Right cardiac atrium (tissue), 5 donors: ENCODE measurements around the gene WNT2B. TPM values are rescaled to one million over a fixed set of nuclear protein-coding genes. Genes with fewer than 3 reads are reported as not detected.

Experiments used
- ATAC-seq, 2 donors: fragments of 200-7000 bp; cut with Tn5 transposase; one replicate each; pipeline versions ENCODE4 v1.8.0 to v1.9.1; 2020; ENCODE audit warnings: moderate library complexity in 2 of 2, mild to moderate bottlenecking in 1 of 2
- DNase-seq, 3 donors: peaks; one replicate each; pipeline ENCODE4 v3.0.0-alpha.2; 2020
- H3K27ac ChIP-seq: one replicate; pipeline ENCODE4 v1.5.1; 2013; ENCODE audit warnings: mild to moderate bottlenecking, low read length, control low read depth, moderate library complexity
- H3K27me3 ChIP-seq: one replicate; pipeline ENCODE4 v1.6.1; 2013; ENCODE audit not compliant: control insufficient read depth, insufficient read depth
- H3K4me1 ChIP-seq: one replicate; pipeline ENCODE4 v1.6.1; 2013; ENCODE audit warnings: low read length; ENCODE audit not compliant: control insufficient read depth, insufficient read depth
- H3K4me3 ChIP-seq: one replicate; pipeline ENCODE4 v1.5.1; 2013; ENCODE audit warnings: low read length, control low read depth
- H3K9me3 ChIP-seq: one replicate; pipeline ENCODE4 v1.6.1; 2013; ENCODE audit warnings: low read length; ENCODE audit not compliant: control insufficient read depth
- WGBS: extraction: QIAGEN DNeasy Blood & Tissue Kit; methylation state at CpG from one replicate; pipeline ENCODE4 v1.1.7; 2013; 5-methylcytosine and 5-hydroxymethylcytosine counted together
- intact Hi-C, 4 donors: fragments of 100-400 bp; cut with DNase I; formaldehyde crosslinking; loops; one replicate each; pipeline versions ENCODE4 v1.11.0 to v1.14.0; 2022 to 2023
- polyA plus RNA-seq: library from polyadenylated mRNA; stranded (reverse); fragments of 200-250 nt; gene quantifications from one replicate; pipeline ENCODE4 v1.2.3, GENCODE V29; 2013
- total RNA-seq, 4 donors: library from RNA; stranded (reverse); fragmentation: NEBNext Ultra II Directional; extraction: Animal tissue kit (Norgen Biotek cat#: 25700); gene quantifications; one replicate each; pipeline ENCODE4 v1.2.1, GENCODE V29; 2021
- donor health status: healthy with polysubstance abuse.
- donor health status: DM: no; HTN: yes; CAD: no.
- donor health status: DM: no; HTN: no; CAD: no.
- donor health status: DM: no; HTN: yes; CAD: no; lungs with severe emphysema.
- donor health status: DM: yes; HTN: yes; CAD: no.

Gene WNT2B
- total and polyA plus RNA-seq, 5 donors = 3.5 to 14.1 (median 11.1) TPM

DNA sequence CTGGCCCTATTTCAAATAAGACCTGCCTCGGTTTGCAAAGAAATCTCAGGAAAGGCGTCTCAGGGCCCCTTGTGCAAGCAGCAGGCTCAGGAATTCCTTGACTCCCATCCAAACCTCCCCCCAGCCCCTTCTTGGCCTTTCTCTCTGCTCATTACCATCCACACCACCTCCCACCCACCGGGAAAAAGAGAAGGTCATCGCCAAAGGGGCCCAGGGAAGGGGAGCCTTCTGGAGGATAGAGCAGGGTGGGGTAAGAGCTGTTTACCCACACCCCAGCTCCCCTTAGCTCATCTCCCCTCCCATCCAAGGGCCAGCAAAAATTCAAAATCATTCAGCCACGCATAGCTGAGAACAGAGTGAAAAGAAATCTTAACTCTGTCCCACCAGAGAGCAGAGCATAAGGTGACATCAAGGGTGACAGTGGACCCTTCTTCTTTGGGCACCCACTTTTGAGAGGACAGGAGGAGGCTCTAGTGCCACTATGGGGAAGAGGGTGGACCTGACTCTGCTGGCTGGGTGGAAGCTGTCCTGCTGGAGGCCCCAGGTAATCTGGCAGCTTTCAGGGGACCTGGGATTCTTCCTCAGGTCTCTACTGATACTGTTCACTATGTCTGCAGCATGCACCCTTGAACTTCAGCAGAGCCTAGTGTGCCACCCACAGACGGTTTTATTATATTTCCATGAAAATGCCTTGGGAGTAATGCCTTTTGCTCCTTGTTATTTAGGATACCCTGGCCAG lies 3.9 kb upstream of the WNT2B start:
- H3K27me3 ChIP-seq = no peaks in the 10 kb centered on the region

DNA sequence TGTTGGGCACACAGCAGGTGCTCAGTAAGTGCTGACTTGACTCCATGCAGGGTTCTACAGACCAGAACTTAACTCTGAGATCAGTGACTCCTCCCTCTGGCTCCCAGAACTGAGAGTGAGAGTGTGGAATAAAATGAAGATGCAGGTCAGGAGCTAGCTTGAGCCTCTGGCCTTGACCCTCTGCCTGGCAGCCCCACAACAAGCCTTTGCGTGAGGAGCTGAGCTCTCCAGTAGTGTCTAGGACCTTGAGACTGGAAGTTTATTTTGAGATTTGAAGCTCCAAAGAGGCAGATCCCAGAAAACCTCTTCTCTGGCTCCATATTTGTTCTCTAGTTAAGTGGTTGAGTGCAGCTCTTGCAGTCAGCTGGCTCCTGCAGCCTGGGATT lies 3.4 kb upstream of the WNT2B start:
- H3K27ac ChIP-seq = no peak overlapping the region
- H3K4me1 ChIP-seq = peaks cover 3% of the 10 kb centered on the region
- H3K9me3 ChIP-seq = no peaks in the 10 kb centered on the region
- DNase-seq (no peak), ATAC-seq (no peak)
- no peaks in the 10 kb centered on the region for H3K27me3 ChIP-seq
- 78% methylated on average over 1 of the region's 1 CpG for WGBS
- H3K4me3 ChIP-seq = no peak overlapping the region
- intact Hi-C loops = loop anchor here in 2 of 4 donors (10.0 kb wide), 1 partner anchor 199 kb away; the partner anchor contains the start of gene RHOC (in 2 of the 2)

More for the DNA sequence above, 3.9 kb upstream of the WNT2B start:
- DNase-seq (no peak), ATAC-seq (no peak)
- H3K9me3 ChIP-seq = no peaks in the 10 kb centered on the region
- 64% methylated on average over 6 of the region's 6 CpGs for WGBS
- no peak overlapping the region for H3K4me3 ChIP-seq
- intact Hi-C loops = loop anchor here in 3 of 4 donors (5.0 to 10.0 kb wide), 2 partner anchors 200 to 202 kb away; partner anchors contain the start of gene RHOC (in 3 of the 3)
- H3K27ac ChIP-seq = no peak overlapping the region
- H3K4me1 ChIP-seq = peaks cover 3% of the 10 kb centered on the region

DNA sequence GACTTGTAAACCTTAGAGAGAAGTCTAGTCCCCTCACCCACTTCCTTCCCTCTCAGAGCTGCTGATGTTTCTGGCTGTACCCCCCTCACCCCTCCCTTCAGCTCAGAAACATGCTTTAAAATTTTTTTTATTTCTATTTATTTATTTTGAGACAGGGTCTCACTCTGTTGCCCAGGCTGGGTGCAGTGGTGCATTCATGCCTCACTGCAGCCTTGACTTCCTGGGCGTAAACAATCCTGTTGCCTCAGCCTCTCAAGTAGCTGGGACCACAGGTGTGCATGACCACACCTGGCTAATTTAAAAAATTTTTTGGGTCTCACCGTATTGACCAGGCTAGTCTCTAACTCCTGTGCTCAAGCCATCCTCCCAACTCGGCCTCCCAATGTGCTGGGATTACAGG lies 2.9 kb upstream of the WNT2B start:
- Histone ChIP-seq H3K4me1 (peaks cover 3% of the 10 kb centered on the region), H3K27ac (no peak overlapping the region), H3K27me3 (no peaks in the 10 kb centered on the region), H3K9me3 (no peaks in the 10 kb centered on the region), H3K4me3 (no peak overlapping the region)
- intact Hi-C loops = loop anchor here in 2 of 4 donors (10.0 kb wide), 1 partner anchor 199 kb away; the partner anchor contains the start of gene RHOC (in 2 of the 2)
- WGBS = 90% methylated on average over 3 of the region's 3 CpGs
- ATAC-seq (no peak), DNase-seq (no peak)

DNA sequence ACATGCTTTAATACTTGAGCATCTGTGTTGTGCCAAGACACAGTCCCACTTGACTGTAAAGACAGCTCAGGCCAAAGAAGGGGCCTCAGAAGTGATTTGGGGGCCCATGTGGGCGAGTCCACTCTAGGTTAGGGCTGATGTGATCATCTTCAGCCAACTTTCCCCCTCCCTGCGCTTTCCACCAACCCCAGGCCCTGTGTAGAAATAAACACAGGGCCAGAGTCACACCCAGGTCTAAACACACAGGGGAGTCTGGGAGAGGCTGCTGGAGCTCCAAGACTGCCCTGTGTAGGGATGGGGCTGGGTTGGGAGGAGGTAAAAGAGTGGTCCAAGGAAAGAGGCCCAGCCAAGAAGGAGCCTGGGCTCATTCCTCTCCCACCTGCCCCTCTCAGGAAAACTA lies 2.5 kb upstream of the WNT2B start:
- no peak overlapping the region for H3K27ac ChIP-seq
- DNase-seq = no peak
- H3K4me1 ChIP-seq = peaks cover 3% of the 10 kb centered on the region
- no peak overlapping the region for H3K4me3 ChIP-seq
- H3K27me3 ChIP-seq = no peaks in the 10 kb centered on the region
- no peaks in the 10 kb centered on the region for H3K9me3 ChIP-seq
- intact Hi-C loops = loop anchor here in 2 of 4 donors (10.0 kb wide), 1 partner anchor 198 kb away; the partner anchor contains the start of gene RHOC (in 2 of the 2)
- no peak for ATAC-seq
- 90% methylated on average over 2 of the region's 2 CpGs for WGBS

DNA sequence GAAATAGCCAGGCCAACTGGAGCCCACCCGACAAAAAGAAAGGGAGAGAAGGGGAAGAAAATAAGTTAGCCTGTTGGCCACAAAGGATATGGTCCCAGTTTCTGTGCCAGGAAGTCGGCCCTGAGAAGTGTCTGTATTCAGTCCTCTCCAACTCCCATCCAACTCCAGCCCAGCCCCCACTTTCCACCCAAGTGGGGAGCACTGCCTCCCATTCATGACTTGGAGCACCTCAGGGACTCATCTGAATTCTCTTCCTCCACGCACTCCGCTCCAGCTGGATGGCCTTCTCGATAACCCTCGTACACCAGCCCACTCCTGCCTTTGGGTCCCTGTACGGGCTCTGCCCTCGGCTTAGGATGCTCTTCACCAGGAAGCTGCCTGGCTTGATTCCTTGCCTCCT lies 2.0 kb upstream of the WNT2B start:
- DNase-seq (no peak), ATAC-seq (no peak)
- no peak overlapping the region for H3K27ac ChIP-seq
- peaks cover 3% of the 10 kb centered on the region for H3K4me1 ChIP-seq
- no peak overlapping the region for H3K4me3 ChIP-seq
- 89% methylated on average over 8 of the region's 8 CpGs for WGBS
- intact Hi-C loops = loop anchor here in 2 of 4 donors (10.0 kb wide), 1 partner anchor 198 kb away; the partner anchor contains the start of gene RHOC (in 2 of the 2)
- H3K9me3 ChIP-seq = no peaks in the 10 kb centered on the region
- no peaks in the 10 kb centered on the region for H3K27me3 ChIP-seq

DNA sequence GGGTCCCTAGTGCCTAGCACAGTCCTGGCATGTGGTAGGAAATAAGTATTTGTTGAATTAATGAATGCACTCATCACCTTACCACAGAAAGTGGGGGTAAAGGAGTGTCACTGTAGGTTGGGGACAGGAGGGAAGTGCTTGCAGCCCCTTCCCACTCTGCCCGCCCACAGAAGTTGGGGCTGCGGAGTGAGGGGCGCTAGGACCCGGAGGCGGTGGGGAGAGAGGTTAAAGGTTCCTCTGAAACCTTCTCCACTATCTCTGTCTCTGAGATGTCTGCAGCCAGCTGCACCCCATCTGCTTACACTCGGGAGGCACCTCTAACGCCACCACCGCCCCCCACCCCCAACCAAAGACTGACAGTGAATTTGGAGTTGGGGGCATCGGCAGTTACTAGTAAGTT lies 1.4 kb upstream of the WNT2B start:
- intact Hi-C loops = loop anchor here in 2 of 4 donors (10.0 kb wide), 1 partner anchor 197 kb away; the partner anchor contains the start of gene RHOC (in 2 of the 2)
- ATAC-seq = no peak
- H3K9me3 ChIP-seq = no peaks in the 10 kb centered on the region
- no peak for DNase-seq
- H3K27me3 ChIP-seq = no peaks in the 10 kb centered on the region
- H3K27ac ChIP-seq = no peak overlapping the region
- no peak overlapping the region for H3K4me3 ChIP-seq
- WGBS = 81% methylated on average over 9 of the region's 9 CpGs
- H3K4me1 ChIP-seq = peaks cover 2% of the 10 kb centered on the region

DNA sequence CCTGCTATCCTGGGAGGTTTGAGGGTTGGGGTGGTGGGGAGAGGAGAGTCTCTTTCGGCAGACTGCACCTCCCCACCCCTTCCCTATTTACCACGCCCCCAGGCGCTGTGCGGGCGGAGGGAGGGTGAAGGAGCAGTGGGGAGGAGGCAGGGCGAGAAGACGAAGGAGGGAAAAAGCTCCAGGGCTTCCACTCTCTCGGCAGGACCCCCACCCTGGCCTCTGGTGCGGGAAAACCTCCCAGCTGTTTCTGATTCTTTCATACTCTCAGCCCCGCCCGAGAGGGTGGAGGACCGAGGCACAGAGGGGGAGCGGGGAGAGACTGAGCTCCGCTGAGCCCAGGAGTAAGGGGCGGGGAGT lies 866 bp upstream of the WNT2B start:
- Histone ChIP-seq H3K4me1 (no peaks in the 10 kb centered on the region), H3K27me3 (no peaks in the 10 kb centered on the region), H3K27ac (no peak overlapping the region), H3K9me3 (no peaks in the 10 kb centered on the region), H3K4me3 (peak overlapping the region; percentile 51)
- ATAC-seq (peak; percentile 11 to 50), DNase-seq (peak in 1 of 3 donors; percentile 62)
- 1% methylated on average over 15 of the region's 15 CpGs for WGBS
- intact Hi-C loops = loop anchor here in 2 of 4 donors (10.0 kb wide), 1 partner anchor 197 kb away; the partner anchor contains the start of gene RHOC (in 2 of the 2)

DNA sequence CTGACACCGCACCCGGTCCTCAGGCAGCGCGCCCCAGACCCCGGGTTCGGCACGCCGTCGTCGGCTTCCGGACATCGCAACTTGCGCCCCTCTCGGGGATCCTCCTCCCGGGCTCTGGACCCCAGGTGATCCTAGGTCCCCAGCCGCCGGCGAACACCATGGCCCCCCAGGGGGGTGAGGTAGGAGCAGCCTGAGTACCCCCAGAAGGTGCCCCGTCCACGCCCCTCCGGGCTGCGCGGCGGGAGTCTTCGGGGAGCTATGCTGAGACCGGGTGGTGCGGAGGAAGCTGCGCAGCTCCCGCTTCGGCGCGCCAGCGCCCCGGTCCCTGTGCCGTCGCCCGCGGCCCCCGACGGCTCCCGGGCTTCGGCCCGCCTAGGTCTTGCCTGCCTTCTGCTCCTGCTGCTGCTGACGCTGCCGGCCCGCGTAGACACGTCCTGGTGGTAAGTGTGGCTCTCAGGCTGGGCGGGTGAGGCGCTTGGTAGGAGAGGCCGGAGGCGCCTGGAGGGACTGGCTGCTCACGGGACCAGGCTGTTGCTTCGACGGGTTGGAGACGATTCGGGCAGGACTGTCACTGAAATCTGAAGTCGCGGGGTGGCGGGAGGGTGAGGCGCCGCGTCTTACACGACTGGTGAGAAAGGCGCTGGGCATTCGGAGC lies 367 bp downstream of the WNT2B start:
- Histone ChIP-seq H3K27ac (no peak overlapping the region), H3K9me3 (no peaks in the 10 kb centered on the region), H3K4me3 (peak overlapping the region; percentile 51), H3K27me3 (no peaks in the 10 kb centered on the region), H3K4me1 (no peaks in the 10 kb centered on the region)
- DNase-seq (peak; percentile 27 to 70 (median 67)), ATAC-seq (peak in 1 of 2 donors; percentile 33)
- WGBS = 12% methylated on average over 66 of the region's 66 CpGs
- intact Hi-C loops = loop anchor here in 2 of 4 donors (10.0 kb wide), 1 partner anchor 196 kb away; the partner anchor contains the start of gene RHOC (in 2 of the 2)

DNA sequence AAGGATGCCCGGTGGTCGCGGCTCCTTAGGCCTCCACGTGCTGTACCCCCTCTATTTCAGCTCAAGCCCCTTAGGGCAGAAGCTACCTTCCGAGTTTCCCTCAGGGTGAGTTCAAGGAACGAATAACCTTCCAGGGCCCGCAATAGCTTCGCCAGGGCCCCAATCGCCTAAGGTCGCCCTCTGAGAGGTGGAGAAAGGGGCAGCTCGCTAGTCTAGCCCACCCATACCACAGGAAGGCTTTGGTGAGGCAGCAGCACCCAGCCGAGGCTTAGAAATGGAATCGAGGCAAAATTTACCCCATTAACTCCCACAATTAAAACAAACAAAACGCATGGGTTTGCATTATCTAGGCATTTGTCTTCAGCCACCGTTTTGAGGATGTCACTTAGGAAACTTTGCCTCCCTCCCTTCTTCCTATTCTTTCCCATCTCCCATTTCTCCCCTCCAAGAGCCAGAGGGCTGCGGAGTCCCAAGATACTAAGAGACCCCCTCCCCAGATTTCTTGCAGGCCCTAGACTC lies 954 bp downstream of the WNT2B start:
- Histone ChIP-seq H3K4me1 (no peaks in the 10 kb centered on the region), H3K9me3 (no peaks in the 10 kb centered on the region), H3K27me3 (no peaks in the 10 kb centered on the region), H3K27ac (no peak overlapping the region), H3K4me3 (no peak overlapping the region)
- intact Hi-C loops = loop anchor here in 2 of 4 donors (10.0 kb wide), 1 partner anchor 195 kb away; the partner anchor contains the start of gene RHOC (in 2 of the 2)
- WGBS = 65% methylated on average over 16 of the region's 16 CpGs
- no peak for DNase-seq
- no peak for ATAC-seq

DNA sequence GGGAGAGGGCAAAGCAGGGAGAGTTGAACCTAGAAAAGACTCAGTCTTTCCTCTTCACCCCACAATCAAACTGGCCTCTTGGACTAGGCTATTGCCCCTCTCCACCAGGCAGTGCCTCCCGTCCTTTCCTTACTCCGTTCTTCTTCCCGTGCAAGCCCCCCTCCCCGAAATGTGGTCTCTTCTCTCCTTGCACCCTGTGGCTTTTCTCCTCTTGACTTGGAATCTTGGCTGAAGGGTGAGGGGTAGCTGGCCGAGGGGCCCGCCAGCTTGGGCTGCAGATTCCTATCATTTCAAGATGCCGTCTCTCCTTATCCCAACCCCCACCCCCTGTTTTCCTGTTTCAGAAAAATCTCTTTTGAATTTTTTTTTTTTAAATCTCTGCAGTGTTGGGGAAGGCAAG lies 1.6 kb downstream of the WNT2B start:
- ATAC-seq = no peak
- Histone ChIP-seq H3K9me3 (no peaks in the 10 kb centered on the region), H3K27ac (no peak overlapping the region), H3K4me3 (no peak overlapping the region), H3K27me3 (no peaks in the 10 kb centered on the region), H3K4me1 (no peaks in the 10 kb centered on the region)
- intact Hi-C loops = no loop called here
- DNase-seq = no peak
- 85% methylated on average over 7 of the region's 7 CpGs for WGBS

DNA sequence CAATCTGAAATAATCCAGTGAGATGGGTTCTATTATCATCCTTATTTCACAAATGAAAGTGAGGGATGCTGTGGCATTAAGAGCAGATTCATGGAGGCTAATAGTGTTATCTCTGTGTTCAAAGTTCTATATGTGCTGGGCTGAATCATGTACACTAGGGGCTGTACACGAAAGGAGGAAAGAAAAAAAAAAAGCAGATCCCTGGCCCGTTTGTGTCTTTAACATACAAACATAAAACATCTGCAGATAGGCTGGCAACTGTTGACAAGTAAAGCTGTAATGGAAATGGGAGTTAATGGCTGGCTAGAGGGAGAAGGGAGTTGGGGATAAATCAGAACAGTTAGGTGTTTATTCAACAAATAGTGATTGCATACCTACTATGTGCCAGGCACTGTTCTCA lies 3.1 kb downstream of the WNT2B start:
- Histone ChIP-seq H3K27me3 (no peaks in the 10 kb centered on the region), H3K4me3 (no peak overlapping the region), H3K27ac (no peak overlapping the region), H3K9me3 (no peaks in the 10 kb centered on the region), H3K4me1 (no peaks in the 10 kb centered on the region)
- intact Hi-C loops = no loop called here
- ATAC-seq (no peak), DNase-seq (no peak)
- 40% methylated on average over 2 of the region's 2 CpGs for whole genome bisulfite sequencing
